Amniotic epithelial cell (primary cell): ENCODE data around the gene CDKN2AIPNL.
"Not testable (repeated sequence)": the region's sequence is repeated elsewhere in the genome, so short reads cannot be mapped to it uniquely, and the experiment has no call there.

Source experiments
- DNase-seq: peaks from one replicate; pipeline ENCODE4 v3.0.0-alpha.2; 2010; ENCODE audit warnings: low read depth

CDKN2AIPNL gene

DNA sequence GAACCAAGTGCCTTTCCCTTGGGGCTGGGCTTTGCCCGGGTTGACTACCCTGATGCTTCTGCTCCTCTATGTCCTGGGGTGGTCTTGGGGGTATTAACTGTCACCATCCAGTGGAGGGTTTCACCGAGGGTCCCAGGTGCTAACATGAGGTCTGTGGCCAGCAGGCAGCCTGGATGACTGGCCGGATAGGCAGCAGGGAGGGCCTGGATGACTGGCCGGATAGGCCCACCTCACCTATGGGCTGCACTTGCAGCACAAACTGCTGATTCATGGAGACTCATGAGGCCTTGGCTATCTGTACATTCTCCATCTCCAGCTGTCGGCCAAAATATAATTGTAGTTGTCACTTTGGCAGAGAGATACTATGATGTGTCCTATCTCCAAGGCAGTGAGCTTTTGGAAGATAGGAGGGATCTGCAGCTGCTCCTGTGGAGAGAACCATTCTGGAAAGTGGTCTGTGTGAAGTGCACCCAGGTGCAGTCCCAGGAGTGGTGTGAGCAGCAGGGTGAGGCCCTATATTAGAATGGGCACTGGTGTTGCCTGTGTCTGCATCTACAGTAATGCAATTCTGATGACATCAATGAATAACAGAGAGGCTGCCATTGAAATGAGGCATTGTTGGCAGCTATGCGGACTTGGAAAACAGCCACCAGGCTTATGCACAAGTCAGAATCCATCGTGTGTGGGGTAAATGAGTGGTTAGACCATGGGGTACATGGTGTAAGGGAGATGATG is 26.3 kb upstream of the CDKN2AIPNL start:
- peak; percentile 83 for DNase-seq

DNA sequence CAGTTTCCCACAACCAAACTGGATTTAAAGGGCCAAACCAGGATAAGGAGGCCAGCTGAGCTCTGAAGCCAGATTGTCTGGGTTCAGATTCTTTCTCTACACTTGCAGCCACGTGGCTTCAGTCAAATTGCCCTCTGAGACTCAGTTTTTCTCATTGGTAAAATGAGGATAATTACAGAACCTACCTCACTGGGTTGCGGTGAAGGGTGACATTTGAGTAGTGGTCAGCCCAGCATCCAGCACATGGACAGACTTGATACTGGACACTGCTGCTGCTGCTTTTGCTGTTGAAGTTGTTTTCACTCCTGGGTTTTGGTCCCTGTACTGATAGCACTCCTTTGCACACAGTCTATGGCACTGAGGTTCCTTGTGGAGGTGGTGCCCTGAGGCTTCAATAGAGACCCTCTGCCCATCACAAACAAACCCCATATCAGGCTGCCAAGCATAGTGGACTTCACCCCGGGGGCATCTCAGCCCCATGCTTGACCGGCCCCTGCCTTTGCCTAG is 25.7 kb upstream of the CDKN2AIPNL start:
- no peak for DNase-seq

DNA sequence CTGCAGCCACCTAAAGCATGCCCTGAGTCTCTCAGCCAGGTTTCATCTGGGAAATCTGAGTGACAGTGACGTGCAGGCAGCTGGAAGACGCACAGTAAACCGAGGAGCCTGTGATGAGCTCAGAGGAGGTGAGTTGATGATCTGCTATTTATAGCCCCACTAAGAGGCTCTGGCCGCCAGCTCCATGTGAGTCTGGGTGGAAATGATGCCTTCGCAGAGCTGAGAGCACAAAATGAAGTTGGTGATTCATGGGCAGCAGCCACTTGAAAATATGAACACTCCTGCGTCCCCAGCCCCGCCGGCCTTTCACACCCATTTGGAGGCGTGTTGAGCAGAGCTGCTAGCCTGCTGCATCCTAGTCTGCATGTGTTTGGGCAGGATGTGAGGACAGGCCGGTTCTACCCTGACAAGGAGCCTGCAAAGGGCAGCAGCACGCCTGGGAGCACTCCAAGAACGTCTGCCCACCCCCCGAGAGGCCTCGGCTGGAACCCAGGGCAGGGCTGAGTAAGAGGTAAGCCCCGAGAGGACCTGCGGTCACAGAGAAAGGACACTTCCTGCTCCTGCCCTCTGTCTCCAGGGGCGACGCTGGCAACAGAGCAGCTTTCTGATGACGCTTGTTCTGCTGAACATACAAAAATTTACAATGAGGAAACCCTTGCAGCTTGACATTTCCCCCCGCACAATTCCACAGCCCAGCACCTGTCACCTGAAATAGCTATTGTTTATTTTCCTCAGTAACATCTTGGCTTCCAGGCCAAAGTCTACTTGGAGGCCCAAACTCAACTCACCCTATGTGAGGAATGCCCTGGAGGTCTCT is 25.1 kb upstream of the CDKN2AIPNL start:
- DNase-seq: peak; percentile 80

DNA sequence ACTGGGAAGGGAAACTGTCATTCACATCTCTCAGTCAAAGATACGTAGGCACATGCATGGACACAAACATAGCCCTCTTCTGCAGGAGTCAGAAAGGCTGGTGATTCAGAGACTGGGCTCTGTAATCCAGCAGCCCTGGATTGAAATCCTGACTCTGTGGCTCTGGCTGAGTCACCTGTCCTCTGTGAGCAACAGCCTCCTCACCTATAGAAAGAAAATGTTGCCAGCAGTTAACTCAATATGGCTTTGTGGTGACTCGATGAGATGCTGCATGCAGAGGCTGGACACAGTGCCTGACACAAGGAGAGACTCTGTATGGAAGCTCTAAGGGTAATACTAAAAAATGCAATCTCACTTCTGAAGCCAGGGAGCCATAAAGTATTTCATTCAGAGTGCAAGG is 23.9 kb upstream of the CDKN2AIPNL start:
- peak; percentile 71 for DNase-seq

DNA sequence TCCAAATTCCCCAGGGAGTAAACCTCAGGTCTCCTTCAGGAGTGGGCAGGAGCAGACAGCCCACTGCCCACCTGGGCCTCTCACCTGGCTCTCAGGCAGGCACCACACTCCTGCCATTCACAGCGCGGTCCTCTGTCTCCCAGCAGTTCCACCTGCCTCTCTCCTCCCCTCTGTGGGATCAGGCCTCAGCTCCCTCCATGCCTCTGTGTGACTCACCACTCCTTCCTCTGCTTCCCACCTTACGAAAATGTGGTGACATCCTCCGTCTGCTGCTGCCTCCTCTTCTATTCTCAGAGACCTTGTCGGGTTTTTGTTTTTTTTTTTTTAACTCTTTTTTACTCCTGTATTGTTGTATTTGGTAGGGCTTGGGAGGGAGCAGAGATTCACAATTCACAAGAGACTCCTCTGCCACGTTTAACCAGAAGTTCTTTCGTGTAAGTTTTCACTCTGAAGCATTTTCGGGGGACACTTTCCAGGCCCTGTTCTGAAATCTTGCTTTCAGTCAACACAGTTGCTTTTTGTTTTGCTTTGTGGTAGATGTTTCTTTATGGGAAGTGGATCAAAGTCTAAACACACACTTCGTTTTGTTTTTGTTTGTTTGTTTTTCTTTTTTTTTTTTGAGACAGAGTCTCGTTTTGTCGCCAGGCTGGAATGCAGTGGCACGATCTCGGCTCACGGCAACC is 21.1 kb upstream of the CDKN2AIPNL start:
- DNase-seq: peak; percentile 43

DNA sequence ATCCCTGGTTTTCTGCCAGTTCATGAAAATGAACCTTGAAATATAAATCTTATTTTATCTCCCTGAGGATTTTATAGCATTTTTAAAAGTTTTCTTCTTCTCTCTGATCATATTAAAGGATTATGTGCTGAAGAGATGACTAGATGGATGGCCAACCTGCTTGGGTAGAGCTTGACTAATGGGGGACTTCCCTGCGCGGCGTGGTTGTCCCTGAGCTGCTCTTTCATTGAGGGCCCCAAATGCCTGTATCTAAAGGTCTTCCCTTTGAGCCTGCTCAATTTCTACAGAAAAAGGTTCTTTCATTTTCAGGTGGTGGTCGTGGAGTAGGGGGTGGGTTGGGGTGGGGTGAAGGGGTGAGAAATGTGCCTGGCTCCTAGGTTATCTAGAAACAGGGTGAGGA is 20.5 kb upstream of the CDKN2AIPNL start:
- no peak for DNase-seq

DNA sequence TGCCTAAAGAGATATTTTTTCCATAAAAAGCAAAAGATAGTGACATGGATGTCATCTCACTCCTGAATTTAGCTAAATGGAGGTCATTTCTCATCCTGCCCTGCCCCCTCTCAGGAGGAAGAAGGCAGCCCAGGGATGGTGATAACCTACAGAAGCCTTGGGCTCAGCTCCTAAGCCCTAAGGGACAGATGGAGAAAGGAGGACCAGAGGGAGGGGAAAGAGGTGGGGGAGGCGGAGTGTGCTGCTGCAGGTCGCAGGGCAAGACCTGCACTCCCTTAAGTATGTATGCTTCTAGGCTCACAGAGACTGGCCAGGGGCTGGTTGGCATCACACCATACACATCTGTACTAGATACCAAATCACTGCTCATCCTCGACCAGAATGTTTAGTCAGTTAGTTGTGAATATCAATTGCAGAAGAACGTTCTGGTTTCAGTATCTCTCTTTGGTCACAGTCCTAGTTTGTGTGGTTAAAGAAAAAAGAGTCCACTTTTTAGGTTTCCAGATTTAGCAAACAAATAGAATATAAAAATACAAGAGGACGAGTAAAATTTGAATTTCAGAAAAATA is 18.4 kb upstream of the CDKN2AIPNL start:
- DNase-seq: no peak

DNA sequence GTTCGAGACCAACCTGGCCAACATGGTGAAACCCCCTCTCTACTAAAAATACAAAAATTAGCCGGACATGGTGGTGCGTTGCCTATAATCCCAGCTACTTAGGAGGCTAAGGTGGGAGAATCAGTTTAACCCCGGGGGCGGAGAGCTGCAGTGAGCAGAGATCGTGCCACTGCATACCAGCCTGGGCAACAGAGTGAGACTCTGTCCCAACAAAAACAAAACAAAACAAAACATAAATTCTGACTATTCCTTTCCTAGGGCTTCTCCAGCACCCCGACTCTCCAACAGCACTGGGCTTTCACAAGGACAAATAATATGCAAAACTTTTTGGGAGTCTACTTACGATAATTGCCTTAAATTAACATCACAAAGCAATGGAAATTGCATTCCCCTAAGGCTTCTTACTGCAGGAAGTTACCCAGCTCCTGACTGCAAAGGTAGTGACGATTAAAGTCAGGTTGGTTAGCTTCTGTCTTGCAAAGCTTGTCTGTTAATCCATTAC is 15.9 kb upstream of the CDKN2AIPNL start:
- no peak for DNase-seq

DNA sequence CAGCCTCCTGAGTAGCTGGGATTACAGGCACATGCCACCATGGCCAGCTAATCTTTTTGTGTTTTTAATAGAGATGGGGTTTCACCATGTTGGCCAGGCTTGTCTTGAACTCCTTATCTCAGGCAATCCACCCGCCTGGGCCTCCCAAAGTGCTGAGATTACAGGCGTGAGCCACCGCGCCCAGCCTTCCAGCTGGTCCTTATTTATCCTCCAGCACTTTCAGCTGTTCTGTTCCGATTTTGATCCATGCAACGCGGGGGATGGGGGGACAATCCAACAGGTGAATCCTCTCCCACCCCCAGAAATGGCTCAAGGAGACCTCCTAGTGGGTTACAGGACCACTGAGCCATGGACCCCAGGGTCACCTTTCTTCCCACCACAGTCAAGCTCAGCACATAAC is 14.7 kb upstream of the CDKN2AIPNL start:
- no peak for DNase-seq

DNA sequence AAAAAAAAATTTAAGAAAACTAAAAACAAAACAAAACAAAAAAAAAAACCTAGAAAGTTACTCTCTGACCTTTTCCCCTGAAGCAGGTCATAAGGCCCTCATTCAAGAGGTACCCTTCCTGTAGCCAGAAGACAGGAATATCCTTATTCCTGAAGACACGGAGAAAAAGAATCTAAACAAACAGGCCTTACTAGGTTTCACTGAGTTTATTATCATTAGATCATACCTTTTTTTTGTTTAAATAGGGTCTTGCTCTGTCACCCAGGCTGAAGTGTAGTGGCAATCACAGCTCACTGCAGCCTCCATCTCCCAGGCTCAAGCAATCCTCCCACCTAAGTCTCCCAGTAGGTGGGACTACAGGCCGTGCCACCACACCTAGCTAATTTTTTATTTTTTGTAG is 11.7 kb upstream of the CDKN2AIPNL start:
- DNase-seq: no peak

DNA sequence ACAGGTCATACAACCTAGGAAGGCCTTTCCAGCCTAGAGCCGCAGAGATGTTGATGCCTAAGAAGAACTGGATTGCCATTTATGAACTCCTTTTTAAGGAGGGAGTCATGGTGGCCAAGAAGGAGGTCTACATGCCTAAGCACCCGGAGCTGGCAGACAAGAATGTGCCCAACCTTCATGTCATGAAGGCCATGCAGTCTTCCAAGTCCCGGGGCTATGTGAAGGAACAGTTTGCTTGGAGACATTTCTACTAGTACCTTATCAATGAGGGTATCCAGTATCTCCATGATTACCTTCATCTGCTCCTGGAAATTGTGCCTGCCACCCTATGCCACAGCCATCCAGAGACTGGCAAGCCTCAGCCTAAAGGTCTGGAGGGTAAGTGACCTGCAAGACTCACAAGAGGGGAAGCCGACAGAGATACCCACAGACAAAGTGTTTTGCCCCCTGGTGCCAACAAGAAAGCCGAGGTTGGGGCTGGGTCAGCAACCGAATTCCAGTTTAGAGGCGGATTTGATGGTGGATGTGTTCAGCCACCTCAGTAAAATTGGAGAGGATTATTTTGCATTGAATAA is 11.2 kb upstream of the CDKN2AIPNL start:
- no peak for DNase-seq

DNA sequence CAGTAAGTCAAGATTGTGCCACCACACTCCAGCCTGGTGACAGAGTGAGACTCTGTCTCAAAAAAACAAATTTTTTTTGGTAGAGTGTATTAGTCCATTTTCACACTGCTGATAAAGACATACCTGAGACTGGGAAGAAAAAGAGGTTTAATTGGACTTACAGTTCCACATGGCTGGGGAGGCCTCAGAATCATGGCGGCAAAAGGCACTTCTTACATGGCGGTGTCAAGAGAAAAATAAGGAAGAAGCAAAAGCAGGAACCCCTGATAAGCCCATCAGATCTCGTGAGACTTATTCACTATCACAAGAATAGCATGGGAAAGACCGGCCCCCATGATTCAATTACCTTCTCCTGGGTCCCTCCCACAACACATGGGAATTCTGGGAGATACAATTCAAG is 9.4 kb upstream of the CDKN2AIPNL start:
- DNase-seq: not testable (repeated sequence)

DNA sequence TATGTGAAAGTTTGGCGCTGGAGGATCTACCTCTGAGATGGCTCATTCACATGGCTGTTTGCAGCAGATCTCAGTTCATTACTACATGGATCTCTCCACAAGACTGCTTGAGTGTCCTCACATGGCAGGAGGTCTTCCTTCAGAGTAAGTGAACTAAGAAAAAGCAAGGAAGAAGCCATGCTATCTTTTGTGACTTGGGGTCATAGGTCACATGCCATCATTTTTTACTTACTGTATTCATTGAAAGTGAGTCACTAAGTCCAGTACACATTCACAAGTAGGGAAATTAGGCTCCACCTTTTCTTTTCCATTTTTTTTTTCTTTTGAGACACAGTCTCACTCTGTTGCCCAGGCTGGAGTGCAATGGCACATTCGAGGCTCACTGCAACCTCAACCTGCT is 8.7 kb upstream of the CDKN2AIPNL start:
- peak; percentile 38 for DNase-seq

DNA sequence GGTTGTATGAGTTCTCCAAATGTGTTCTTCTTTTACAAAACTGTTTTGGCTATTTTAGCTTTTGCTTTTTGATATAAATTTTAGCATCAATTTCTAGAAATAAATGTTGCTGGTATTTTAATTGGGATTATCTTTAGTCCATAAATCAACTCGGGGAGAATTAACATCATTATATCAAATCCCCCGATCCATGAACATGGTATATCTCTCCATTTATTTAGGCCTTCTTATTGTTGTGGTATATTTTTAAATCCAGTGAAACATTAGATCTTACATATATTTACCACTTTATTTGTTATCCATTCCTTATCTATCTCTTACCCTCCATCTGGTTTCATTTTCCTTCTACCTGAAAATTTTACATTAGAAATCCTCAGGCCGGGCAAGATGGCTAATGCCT is 7.3 kb upstream of the CDKN2AIPNL start:
- no peak for DNase-seq

DNA sequence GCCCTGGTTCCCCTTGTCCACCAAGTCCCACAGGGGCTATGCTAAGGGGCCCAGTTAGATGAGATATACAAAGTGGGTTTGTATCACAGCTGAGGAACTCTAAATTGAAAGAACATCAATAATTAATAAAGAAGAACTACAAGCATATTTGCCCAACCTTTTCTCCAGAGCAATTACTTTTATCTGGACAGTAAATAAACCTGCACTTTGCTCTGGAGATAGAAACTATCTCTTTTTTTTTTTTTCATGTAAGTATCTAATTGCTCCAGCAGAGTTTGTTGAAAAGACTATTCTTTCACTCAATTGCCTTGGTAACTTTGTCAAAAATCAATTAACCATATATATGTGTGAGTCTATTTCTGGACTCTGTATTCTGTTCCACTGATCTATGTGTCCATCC is 6.0 kb upstream of the CDKN2AIPNL start:
- no peak for DNase-seq

DNA sequence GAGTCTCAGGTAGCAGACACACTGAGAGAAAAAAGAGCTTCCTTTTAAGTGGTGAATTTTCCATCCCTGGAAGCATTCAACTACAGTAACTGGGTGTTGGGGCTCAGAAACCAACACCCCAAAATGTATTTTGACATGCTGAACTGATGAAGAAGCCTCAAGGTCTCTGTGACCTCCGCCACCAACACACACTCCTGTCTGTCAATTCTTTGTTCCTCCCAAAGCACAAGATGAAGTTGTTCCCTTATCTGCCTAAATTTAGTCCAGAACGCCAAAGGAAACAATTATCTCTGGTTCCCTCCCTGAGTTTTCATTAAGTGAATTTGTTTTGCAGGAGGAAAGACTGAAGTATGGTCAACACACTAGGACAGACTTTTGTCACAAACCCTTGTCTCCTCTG is 1.4 kb upstream of the CDKN2AIPNL start:
- no peak for DNase-seq

DNA sequence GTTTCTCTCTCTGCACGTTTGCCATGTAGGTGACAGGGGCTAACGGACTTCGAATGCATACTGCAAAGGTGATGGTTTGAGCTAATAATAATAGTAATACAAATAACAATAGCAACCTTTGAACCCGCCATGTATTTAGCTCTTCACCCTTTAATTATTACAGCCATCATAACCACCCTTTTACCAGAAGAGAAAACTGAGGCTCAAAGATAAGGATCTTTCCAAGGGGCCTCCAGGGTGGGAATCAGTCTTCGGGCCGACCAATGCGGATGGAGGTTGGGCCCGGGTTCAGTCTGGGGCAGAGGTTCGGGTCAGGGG is 494 bp downstream of the CDKN2AIPNL start:
- DNase-seq: no peak

DNA sequence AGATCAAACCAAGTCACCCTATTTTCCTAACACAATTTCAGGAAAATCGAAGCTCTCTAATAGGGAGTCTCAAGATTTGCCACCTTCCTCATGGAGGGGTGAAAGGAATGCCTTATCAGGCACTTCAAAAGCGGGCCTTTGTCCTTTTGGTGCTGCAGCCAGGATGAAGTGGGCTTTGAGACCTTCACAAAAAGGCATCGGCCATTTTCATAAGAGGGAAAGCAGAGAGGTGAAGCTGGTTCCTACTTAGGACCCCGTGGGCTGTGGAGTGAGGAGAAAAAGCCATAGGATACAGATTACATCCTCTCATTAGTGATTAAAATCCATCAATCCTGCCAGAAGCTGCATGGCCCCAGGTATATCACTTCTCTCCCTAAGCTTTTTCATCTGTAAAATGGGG is 859 bp downstream of the CDKN2AIPNL start:
- DNase-seq: no peak

DNA sequence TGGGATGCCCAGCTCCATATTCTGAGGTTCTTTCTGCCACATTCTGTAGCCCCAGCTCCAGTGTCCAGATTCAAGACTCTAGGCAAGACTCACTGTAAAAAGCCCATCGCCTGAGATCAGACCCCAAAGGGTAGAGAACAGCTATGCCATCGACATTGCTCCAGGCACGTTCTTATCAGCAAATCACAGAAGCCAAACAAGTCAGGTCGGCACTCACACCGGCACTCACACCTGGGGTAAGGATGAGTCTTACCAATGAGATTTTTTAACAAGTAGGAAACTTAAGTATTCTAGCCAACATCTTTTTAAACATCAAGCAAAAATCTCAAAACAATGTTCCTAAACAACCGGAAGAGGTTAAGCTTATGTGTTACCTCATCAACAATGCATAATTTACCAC is 2.4 kb downstream of the CDKN2AIPNL start:
- DNase-seq: no peak

DNA sequence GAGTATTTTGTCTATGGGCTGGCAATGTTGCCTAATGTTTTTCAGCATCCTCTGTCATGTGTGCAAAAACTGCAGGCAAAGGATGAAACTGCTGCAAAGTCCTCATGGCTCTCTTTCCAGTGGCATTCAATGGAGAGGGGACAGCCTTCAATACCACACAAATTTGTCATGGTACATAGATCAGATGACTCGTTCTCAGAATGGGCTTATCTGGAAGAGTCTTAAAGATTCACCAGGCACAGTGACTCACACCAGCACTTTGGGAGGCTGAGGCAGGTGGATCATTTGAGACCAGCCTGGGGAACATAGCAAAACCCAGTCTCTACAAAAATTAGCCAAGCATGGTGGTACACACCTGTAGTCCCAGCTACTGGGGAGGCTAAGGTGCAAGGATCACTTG is 5.3 kb downstream of the CDKN2AIPNL start:
- no peak for DNase-seq

DNA sequence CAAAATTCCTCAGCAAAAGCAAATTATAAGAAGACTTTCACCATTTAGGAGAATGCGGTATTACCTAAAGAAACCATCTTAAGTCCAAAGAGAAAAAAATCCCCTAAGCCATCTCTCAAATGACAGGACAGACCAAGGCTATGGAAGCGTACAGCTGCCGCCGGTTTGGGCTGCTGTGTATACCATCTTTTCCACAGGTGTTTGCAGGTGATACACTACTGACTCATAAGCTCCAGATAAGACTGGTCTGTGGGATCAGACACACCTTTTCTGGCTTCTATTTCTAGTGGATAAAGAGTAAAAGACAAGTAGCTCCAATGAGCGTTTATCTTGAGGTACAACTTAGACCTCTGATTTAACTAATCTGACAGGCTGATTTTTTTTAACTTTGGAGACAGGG is 7.7 kb downstream of the CDKN2AIPNL start:
- no peak for DNase-seq

DNA sequence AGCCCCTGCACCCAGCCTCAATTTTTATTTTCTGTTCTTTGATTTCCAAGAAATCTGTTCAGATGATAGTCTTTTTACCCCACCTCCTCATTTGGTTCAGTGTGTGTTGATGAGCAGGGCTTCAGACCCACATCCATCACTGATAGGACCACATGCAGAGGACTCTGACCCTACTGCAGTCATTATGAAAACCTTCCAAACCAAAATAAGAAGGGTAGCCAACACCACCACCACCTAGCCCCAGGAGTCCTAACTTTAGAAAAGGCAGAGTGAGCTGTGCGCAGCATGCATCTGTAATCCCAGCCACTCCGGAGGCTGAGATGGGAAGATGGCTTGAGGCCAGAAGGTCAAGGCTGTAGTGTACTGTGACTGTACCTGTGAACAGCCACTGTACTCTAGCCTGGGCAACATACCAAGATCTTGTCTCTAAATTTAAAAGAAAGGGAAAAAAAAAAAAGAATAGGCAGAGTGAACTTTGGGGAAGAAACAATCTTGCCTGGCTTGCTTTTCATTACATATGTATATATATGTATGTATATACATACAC is 13.0 kb downstream of the CDKN2AIPNL start:
- no peak for DNase-seq
